Prostate gland (tissue), 2 donors: ENCODE data around the gene AK3.

Experiments
- CTCF ChIP-seq, 4 experiments: fragments of 200-600 bp in 2 of 4; fragments of 450-650 bp in 2 of 4; sonication (generic) in 2 of 4; IDR thresholded peaks; 1 replicate in 3 of 4; 2 replicates in 1 of 4; pipeline ENCODE4 v1.5.1; 2016 to 2019; ENCODE audit warnings: antibody characterized with exemption in 4 of 4, mild to moderate bottlenecking in 2 of 4, moderate library complexity in 2 of 4
- POLR2A ChIP-seq: fragments of 450-650 bp; IDR thresholded peaks from one replicate; pipeline ENCODE4 v1.6.1; 2016; ENCODE audit warnings: antibody characterized with exemption, mild to moderate bottlenecking
- POLR2AphosphoS5 ChIP-seq: sonication (generic); formaldehyde crosslinking; IDR thresholded peaks from one replicate; pipeline ENCODE4 v1.6.1; 2017; ENCODE audit warnings: antibody characterized with exemption

GRCh38 chr9:4727593-4727992 lies 13.4 kb downstream of the AK3 start:
- TF ChIP-seq CTCF (IDR thresholded peaks at IDR 0.05) (no peak), POLR2A (no peak), POLR2AphosphoS5 (no peak)
